A673 (cell line): Measurements from ENCODE around the gene ARRB1. TPM values are rescaled to one million over a fixed set of nuclear protein-coding genes. Genes with fewer than 3 reads are reported as not detected.

Experiments used
- BruUV-seq: library from RNA; stranded (reverse); fragments of 400-500 nt; replicated peaks from 2 replicates; lab custom pipeline; 2021; lab: Mats Ljungman, UMichigan
- CTCF ChIA-PET: fragments of 300-600 bp; sonication (Branson Sonifier 250); formaldehyde crosslinking; loops from one replicate; lab custom pipeline; 2022; ENCODE audit warnings: antibody characterized with exemption; lab: Charles Lee
- POLR2A ChIA-PET: fragments of 300-600 bp; sonication (Branson Sonifier 250); formaldehyde crosslinking; loops from one replicate; lab custom pipeline; 2022; ENCODE audit warnings: antibody characterized with exemption; ENCODE audit not compliant: low non-redundant PET; lab: Charles Lee
- DNase-seq: peaks from one replicate; pipeline ENCODE4 v3.0.0-alpha.2; 2015; ENCODE audit warnings: low spot score
- H3K27ac ChIP-seq: fragments of 200-600 bp; sonication (generic); 2 replicates; pipeline ENCODE4 v1.5.1; 2016; ENCODE audit warnings: mixed run types, low read depth, mild to moderate bottlenecking, mixed read lengths, antibody characterized with exemption, low read length; ENCODE audit not compliant: poor library complexity, severe bottlenecking
- H3K27me3 ChIP-seq: fragments of 200-600 bp; sonication (generic); replicated peaks from 2 replicates; pipeline ENCODE4 v1.6.1; 2017; ENCODE audit warnings: mixed run types, low read depth, mild to moderate bottlenecking, mixed read lengths, antibody characterized with exemption, low read length; ENCODE audit not compliant: insufficient read depth, poor library complexity
- H3K36me3 ChIP-seq: fragments of 200-600 bp; sonication (generic); 2 replicates; pipeline ENCODE4 v1.6.1; 2016; ENCODE audit warnings: mixed run types, mild to moderate bottlenecking, mixed read lengths, antibody characterized with exemption, low read length; ENCODE audit not compliant: insufficient read depth, poor library complexity, severe bottlenecking
- H3K4me1 ChIP-seq: fragments of 200-600 bp; sonication (generic); 2 replicates; pipeline ENCODE4 v1.6.1; 2017; ENCODE audit warnings: mixed run types, mild to moderate bottlenecking, mixed read lengths, antibody characterized with exemption, low read length; ENCODE audit not compliant: insufficient read depth, poor library complexity, severe bottlenecking
- H3K4me3 ChIP-seq: fragments of 200-600 bp; sonication (generic); 2 replicates; pipeline ENCODE4 v1.5.1; 2016; ENCODE audit warnings: low read depth, mixed run types, mild to moderate bottlenecking, mixed read lengths, low read length; ENCODE audit not compliant: poor library complexity, severe bottlenecking
- H3K9me3 ChIP-seq: fragments of 200-600 bp; sonication (generic); 2 replicates; pipeline ENCODE4 v1.6.1; 2016; ENCODE audit warnings: mixed run types, low read depth, mild to moderate bottlenecking, mixed read lengths, antibody characterized with exemption, low read length; ENCODE audit not compliant: poor library complexity, severe bottlenecking
- CTCF ChIP-seq: fragments of 300-800, 200-600 bp; sonication (generic); conservative IDR thresholded peaks from 2 replicates; pipeline ENCODE4 v1.5.1; 2017; ENCODE audit warnings: low read depth, mild to moderate bottlenecking, antibody characterized with exemption, low read length, moderate library complexity, mixed read lengths
- EZH2 ChIP-seq: fragments of 200-600 bp; sonication (generic); IDR thresholded peaks from 2 replicates; pipeline ENCODE4 v1.6.1; 2017; ENCODE audit warnings: borderline replicate concordance, low read depth, mild to moderate bottlenecking, mixed read lengths, antibody characterized with exemption, low read length; ENCODE audit not compliant: poor library complexity, severe bottlenecking
- intact Hi-C: fragments of 100-400 bp; cut with micrococcal nuclease; formaldehyde crosslinking; loops from one replicate; pipeline ENCODE4 v1.10.0; 2022; ENCODE audit not compliant: unreplicated experiment
- total RNA-seq: library from RNA; stranded (reverse); gene quantifications from 2 replicates; pipeline ENCODE4 v1.2.3, GENCODE V29; 2021

ARRB1 gene
- total RNA-seq, 1 experiment from 2014 or later: 37.8 TPM

GRCh38 chr11:75338516-75339208, 12.8 kb downstream of the ARRB1 start:
- H3K27me3 ChIP-seq: no peaks in the 10 kb centered on the region
- H3K36me3 ChIP-seq: no peaks in the 10 kb centered on the region
- peak overlapping the region; percentile 84 for H3K27ac ChIP-seq
- no peaks in the 10 kb centered on the region for H3K9me3 ChIP-seq
- no peak for TF ChIP-seq CTCF
- TF ChIP-seq EZH2: no peak
- H3K4me1 ChIP-seq: peaks cover 71% of the 10 kb centered on the region
- CTCF ChIA-PET: no interaction called here
- no peak for DNase-seq
- POLR2A ChIA-PET: no interaction called here
- intact Hi-C loops: no loop called here
- BruUV-seq: no TSS peak
- H3K4me3 ChIP-seq: no peak overlapping the region

GRCh38 chr11:75337195-75337654, 14.2 kb downstream of the ARRB1 start:
- H3K27ac ChIP-seq: peak overlapping the region; percentile 84
- H3K27me3 ChIP-seq: no peaks in the 10 kb centered on the region
- POLR2A ChIA-PET: no interaction called here
- H3K4me1 ChIP-seq: peaks cover 56% of the 10 kb centered on the region
- intact Hi-C loops: no loop called here
- DNase-seq: peak; percentile 61
- no TSS peak for BruUV-seq
- no peaks in the 10 kb centered on the region for H3K9me3 ChIP-seq
- no peaks in the 10 kb centered on the region for H3K36me3 ChIP-seq
- CTCF ChIA-PET: no interaction called here
- no peak for TF ChIP-seq EZH2
- TF ChIP-seq CTCF: no peak
- H3K4me3 ChIP-seq: no peak overlapping the region

GRCh38 chr11:75334976-75335375, 16.5 kb downstream of the ARRB1 start:
- no peaks in the 10 kb centered on the region for H3K36me3 ChIP-seq
- H3K4me3 ChIP-seq: no peak overlapping the region
- peaks cover 42% of the 10 kb centered on the region for H3K4me1 ChIP-seq
- H3K9me3 ChIP-seq: no peaks in the 10 kb centered on the region
- DNase-seq: no peak
- BruUV-seq: no TSS peak
- H3K27ac ChIP-seq: no peak overlapping the region
- ChIA-PET CTCF (no interaction called here), POLR2A (no interaction called here)
- intact Hi-C loops: no loop called here
- no peak for TF ChIP-seq CTCF
- TF ChIP-seq EZH2: no peak
- H3K27me3 ChIP-seq: no peaks in the 10 kb centered on the region
